ENCODE results near the gene ZDHHC14. TPM values are rescaled to one million over a fixed set of nuclear protein-coding genes. Genes with fewer than 3 reads are reported as not detected.

The ZDHHC14 gene
- total RNA-seq, 2 experiments from 2014 or later = 1.7 to 2.5 TPM

DNA sequence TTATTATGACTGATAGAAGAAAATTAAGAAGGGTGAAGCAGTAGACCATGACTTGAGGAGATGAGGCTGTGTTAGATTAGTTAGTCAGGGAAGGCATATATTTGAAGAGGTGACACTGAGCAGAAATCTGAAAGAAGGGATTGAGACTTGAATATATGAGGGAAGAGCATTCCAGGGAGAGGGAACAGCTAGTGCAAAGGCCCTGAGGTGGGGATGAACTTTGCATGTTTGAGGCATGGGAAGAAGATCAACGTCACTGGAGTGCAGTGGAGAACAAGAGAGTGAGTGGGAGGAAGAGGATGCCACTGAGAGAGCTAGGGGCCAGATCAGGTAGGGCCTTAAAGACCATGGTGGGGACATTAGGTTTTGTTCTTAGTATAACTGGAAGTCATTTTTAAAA, 119.0 kb downstream of the ZDHHC14 start:
- ATAC-seq (peak; percentile 40), DNase-seq (no peak)
- H3K27me3 Mint-ChIP-seq = no peaks in the 10 kb centered on the region
- H3K9me3 Mint-ChIP-seq = peaks cover 6% of the 10 kb centered on the region
- ChIA-PET CTCF (no interaction called here), POLR2A (no interaction called here)
- H3K4me1 Mint-ChIP-seq (ENCODE audit: low read depth) = peaks cover 31% of the 10 kb centered on the region
- H3K27ac Mint-ChIP-seq = peak overlapping the region; percentile 62
- H3K36me3 Mint-ChIP-seq (ENCODE audit: low read depth) = peaks cover 3% of the 10 kb centered on the region
- H3K4me3 Mint-ChIP-seq = no peak overlapping the region
- TF ChIP-seq, protein P1, sequence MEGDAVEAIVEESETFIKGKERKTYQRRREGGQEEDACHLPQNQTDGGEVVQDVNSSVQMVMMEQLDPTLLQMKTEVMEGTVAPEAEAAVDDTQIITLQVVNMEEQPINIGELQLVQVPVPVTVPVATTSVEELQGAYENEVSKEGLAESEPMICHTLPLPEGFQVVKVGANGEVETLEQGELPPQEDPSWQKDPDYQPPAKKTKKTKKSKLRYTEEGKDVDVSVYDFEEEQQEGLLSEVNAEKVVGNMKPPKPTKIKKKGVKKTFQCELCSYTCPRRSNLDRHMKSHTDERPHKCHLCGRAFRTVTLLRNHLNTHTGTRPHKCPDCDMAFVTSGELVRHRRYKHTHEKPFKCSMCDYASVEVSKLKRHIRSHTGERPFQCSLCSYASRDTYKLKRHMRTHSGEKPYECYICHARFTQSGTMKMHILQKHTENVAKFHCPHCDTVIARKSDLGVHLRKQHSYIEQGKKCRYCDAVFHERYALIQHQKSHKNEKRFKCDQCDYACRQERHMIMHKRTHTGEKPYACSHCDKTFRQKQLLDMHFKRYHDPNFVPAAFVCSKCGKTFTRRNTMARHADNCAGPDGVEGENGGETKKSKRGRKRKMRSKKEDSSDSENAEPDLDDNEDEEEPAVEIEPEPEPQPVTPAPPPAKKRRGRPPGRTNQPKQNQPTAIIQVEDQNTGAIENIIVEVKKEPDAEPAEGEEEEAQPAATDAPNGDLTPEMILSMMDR (IDR thresholded peaks at IDR 0.05) = no peak
- intact Hi-C loops (cut with micrococcal nuclease) = no loop called here

DNA sequence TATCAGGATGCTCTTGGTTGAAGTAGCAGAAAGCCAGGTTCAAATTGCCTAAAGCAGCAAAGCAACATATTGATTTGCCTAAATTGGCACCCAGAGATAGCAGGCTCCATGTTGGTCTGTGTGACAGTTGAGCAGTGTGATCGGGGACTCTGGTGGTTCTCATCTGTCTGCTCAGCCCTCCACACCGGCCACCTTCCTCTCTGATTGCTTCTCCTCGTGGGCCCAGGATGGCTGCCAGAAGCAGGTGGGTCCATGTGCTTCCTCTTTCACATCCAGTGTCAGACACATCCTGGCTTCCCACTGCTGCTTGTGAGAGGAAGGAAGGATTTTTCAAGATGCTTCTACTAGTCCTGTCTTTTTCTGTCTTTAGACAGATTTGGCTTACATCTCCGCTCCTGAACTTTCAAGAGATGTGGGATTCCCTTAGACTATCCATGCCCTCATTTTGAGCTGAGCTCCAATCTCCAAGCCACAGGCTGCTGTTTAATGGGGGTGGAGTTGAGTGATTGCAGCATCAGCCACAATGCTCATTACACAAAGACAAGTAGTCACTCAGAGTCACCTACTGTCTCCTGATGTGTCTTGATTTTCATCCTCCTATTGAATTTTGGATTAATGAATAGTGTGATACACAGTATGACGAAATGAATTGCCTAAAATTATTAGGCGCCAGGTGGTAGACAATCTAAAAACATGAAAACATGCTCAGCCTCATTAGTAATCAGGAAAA, 122.2 kb downstream of the ZDHHC14 start:
- peaks cover 19% of the 10 kb centered on the region for H3K9me3 Mint-ChIP-seq
- peaks cover 24% of the 10 kb centered on the region for H3K4me1 Mint-ChIP-seq (ENCODE audit: low read depth)
- no peaks in the 10 kb centered on the region for H3K27me3 Mint-ChIP-seq
- DNase-seq (no peak), ATAC-seq (no peak)
- intact Hi-C loops (cut with micrococcal nuclease) = no loop called here
- H3K27ac Mint-ChIP-seq = no peak overlapping the region
- H3K4me3 Mint-ChIP-seq = no peak overlapping the region
- ChIA-PET POLR2A (no interaction called here), CTCF (interaction anchor here (0.8 to 1.3 kb wide), 2 partner anchors 27 to 40 kb away, joined by 3 read pairs; no protein-coding TSS in a partner anchor)
- TF ChIP-seq, protein P1 (IDR thresholded peaks at IDR 0.05) = no peak
- peaks cover 16% of the 10 kb centered on the region for H3K36me3 Mint-ChIP-seq (ENCODE audit: low read depth)

DNA sequence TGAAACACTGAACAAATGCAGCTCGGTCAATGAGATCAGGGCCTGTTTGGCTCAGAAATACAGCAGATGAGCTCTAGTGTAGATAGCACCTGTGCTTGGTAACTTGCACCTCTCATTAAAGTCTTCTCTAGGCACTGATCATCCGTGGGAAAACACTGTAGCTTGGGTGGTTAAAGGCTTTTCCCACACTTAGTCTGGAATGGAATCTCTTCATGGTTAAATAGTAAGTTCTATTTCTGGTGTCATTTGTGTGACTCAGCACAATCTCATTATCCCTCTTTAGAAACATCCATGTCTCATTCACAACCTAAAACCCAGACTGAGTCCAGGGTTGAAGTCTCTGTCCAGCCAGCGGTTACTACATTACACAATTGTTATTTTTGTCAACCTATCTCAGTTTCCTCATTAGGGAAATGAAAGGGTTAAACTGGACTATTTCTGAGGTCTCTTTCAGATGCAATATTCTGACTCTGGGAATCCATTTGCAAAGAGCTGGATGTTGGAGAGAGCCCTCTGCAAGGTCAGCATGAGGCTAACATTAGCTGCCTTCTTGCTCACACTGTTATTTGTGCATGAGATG, 125.0 kb downstream of the ZDHHC14 start:
- Mint-ChIP-seq H3K9me3 (peaks cover 16% of the 10 kb centered on the region), H3K27me3 (no peaks in the 10 kb centered on the region), H3K4me3 (no peak overlapping the region), H3K27ac (no peak overlapping the region), H3K4me1 (ENCODE audit: low read depth) (peaks cover 9% of the 10 kb centered on the region), H3K36me3 (ENCODE audit: low read depth) (peaks cover 17% of the 10 kb centered on the region)
- TF ChIP-seq, protein P1 (IDR thresholded peaks at IDR 0.05) = no peak
- ChIA-PET CTCF (interaction anchor here (1.8 kb wide), 1 partner anchor 19 kb away, joined by 5 read pairs; no protein-coding TSS in a partner anchor), POLR2A (no interaction called here)
- ATAC-seq (no peak), DNase-seq (no peak)
- intact Hi-C loops (cut with micrococcal nuclease) = no loop called here

DNA sequence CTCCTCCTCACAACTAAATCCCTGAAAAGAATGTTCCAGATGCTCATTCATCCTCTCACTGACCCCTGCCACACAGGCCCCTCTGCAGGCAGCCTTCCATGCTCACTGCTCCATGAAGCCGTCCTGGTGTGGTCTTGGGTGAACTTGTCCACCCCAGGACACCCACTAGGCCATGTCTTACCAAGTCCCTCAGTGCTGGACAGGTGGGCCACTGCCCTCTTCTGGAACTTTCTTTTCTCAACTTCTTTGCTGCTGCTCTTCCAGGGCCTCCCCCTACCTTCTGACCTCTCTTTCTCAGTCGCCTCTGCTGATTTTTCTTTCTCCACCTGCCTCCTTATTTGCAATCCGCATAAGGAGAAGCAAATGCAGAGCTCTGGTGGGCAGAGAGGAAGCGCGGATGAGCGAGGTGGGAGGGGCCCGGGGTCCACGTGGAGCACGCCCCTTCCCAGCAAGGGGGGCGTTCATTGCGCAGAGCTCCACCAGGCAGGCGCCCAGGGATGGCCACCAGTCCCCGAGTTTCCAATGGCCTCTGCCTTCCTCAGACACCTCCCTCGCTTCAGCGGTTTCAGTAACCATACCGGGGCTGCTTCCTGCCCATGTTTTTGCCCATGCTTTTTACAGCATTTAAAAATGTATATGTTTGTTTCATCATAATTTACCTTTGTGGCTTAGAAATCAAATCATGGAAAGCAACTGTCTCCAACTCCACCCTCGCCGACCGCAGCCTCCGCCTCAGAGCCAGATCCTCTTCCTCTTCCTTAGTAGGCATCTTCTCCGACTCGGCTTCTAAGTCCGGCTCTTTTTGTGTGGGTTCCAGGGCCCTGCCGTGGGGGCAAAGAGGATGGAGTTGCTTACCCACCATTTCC, 129.6 kb downstream of the ZDHHC14 start:
- H3K4me1 Mint-ChIP-seq (ENCODE audit: low read depth) = peaks cover 13% of the 10 kb centered on the region
- TF ChIP-seq, protein P1 (IDR thresholded peaks at IDR 0.05) = no peak
- DNase-seq (peak; percentile 56), ATAC-seq (peak; percentile 77)
- peak overlapping the region; percentile 21 for H3K27ac Mint-ChIP-seq
- intact Hi-C loops (cut with micrococcal nuclease) = no loop called here
- H3K27me3 Mint-ChIP-seq = no peaks in the 10 kb centered on the region
- H3K36me3 Mint-ChIP-seq (ENCODE audit: low read depth) = peaks cover 13% of the 10 kb centered on the region
- peaks cover 11% of the 10 kb centered on the region for H3K9me3 Mint-ChIP-seq
- ChIA-PET POLR2A (interaction anchor here (0.6 kb wide), 1 partner anchor 357 kb away, joined by 3 read pairs; no protein-coding TSS in a partner anchor), CTCF (interaction anchor here (0.6 to 2.2 kb wide), 5 partner anchors 8 to 196 kb away, joined by 3 to 4 read pairs (median 3); no protein-coding TSS in a partner anchor)
- H3K4me3 Mint-ChIP-seq = peak overlapping the region; percentile 60

All from activated CD8-positive, alpha-beta T cell treated with anti-CD3 and anti-CD28 coated beads for 36 hours (primary cell).